CD14-positive monocyte (primary cell): ENCODE data around the gene PDGFB. TPM values are rescaled to one million over a fixed set of nuclear protein-coding genes. Genes with fewer than 3 reads are reported as not detected.

ENCODE experiments used
- DNase-seq, 3 donors: peaks; one replicate each; pipeline ENCODE4 v3.0.0-alpha.2; 2011 to 2022
- H2AFZ ChIP-seq: 2 replicates; pipeline ENCODE4 v1.6.0; 2012; ENCODE audit warnings: mild to moderate bottlenecking, low read depth, low read length, inconsistent platforms; ENCODE audit not compliant: insufficient read depth, poor library complexity, severe bottlenecking
- H3K27ac ChIP-seq, 2 donors: 1 replicate in 1 of 2; 2 replicates in 1 of 2; pipeline ENCODE4 v1.5.1; 2012 to 2013; ENCODE audit warnings: low read length in 2 of 2, control low read depth in 1 of 2, inconsistent platforms in 1 of 2, low read depth in 1 of 2, mild to moderate bottlenecking in 1 of 2
- H3K27me3 ChIP-seq, 2 donors: one replicate each; pipeline versions ENCODE4 v1.6.0 to v1.6.1; 2011 to 2013; ENCODE audit warnings: low read length in 2 of 2; ENCODE audit not compliant: control insufficient read depth in 2 of 2, insufficient read depth in 2 of 2
- H3K36me3 ChIP-seq, 2 donors: replicated peaks in 1 of 2; 1 replicate in 1 of 2; 2 replicates in 1 of 2; pipeline versions ENCODE4 v1.5.1 to v1.6.1; 2012 to 2013; ENCODE audit warnings: low read length in 2 of 2, control low read depth in 1 of 2, inconsistent platforms in 1 of 2, mild to moderate bottlenecking in 1 of 2; ENCODE audit not compliant: insufficient read depth in 2 of 2, control insufficient read depth in 1 of 2
- H3K4me1 ChIP-seq, 2 donors: 1 replicate in 1 of 2; 2 replicates in 1 of 2; pipeline versions ENCODE4 v1.5.1 to v1.6.1; 2012 to 2013; ENCODE audit warnings: low read length in 2 of 2, control low read depth in 1 of 2, inconsistent platforms in 1 of 2, mild to moderate bottlenecking in 1 of 2, moderate library complexity in 1 of 2; ENCODE audit not compliant: insufficient read depth in 2 of 2, control insufficient read depth in 1 of 2
- H3K4me2 ChIP-seq: replicated peaks from 2 replicates; pipeline ENCODE3; 2012; ENCODE audit warnings: low read length, moderate library complexity, mild to moderate bottlenecking; ENCODE audit not compliant: poor library complexity, severe bottlenecking; ENCODE audit errors: extremely low read depth
- H3K4me3 ChIP-seq, 3 experiments: fragments of 200-600 bp in 1 of 3; sonication (generic) in 1 of 3; replicated peaks in 1 of 3; 1 replicate in 2 of 3; 2 replicates in 1 of 3; pipeline ENCODE4 v1.5.1; 2011 to 2013; ENCODE audit warnings: low read length in 3 of 3, mild to moderate bottlenecking in 3 of 3, control low read depth in 2 of 3, low read depth in 2 of 3, inconsistent platforms in 1 of 3, moderate library complexity in 1 of 3
- H3K79me2 ChIP-seq: 2 replicates; pipeline ENCODE4 v1.6.0; 2012; ENCODE audit warnings: mild to moderate bottlenecking, control low read depth, inconsistent platforms, low read length, moderate library complexity; ENCODE audit not compliant: insufficient read depth
- H3K9ac ChIP-seq: 2 replicates; pipeline ENCODE4 v1.6.0; 2017; ENCODE audit warnings: low read length, mild to moderate bottlenecking; ENCODE audit not compliant: insufficient read depth, poor library complexity, severe bottlenecking
- H3K9me3 ChIP-seq, 2 donors: replicated peaks in 1 of 2; 1 replicate in 1 of 2; 2 replicates in 1 of 2; pipeline versions ENCODE4 v1.5.1 to v1.6.1; 2012 to 2013; ENCODE audit warnings: low read length in 2 of 2, control low read depth in 1 of 2; ENCODE audit not compliant: control insufficient read depth in 1 of 2, insufficient read depth in 1 of 2
- H4K20me1 ChIP-seq: 2 replicates; pipeline ENCODE4 v1.6.0; 2012; ENCODE audit warnings: mild to moderate bottlenecking, low read length, control low read depth, moderate library complexity; ENCODE audit not compliant: insufficient read depth
- H3K27ac Mint-ChIP-seq, 7 donors: one replicate each; pipeline ENCODE4 v1.8.0; 2020; ENCODE audit warnings: mild to moderate bottlenecking in 7 of 7, mixed read lengths in 7 of 7, moderate library complexity in 6 of 7, inconsistent platforms in 2 of 7
- H3K27me3 Mint-ChIP-seq, 3 donors: one replicate each; pipeline ENCODE4 v1.8.0; 2021 to 2022; ENCODE audit warnings: low read depth in 3 of 3, mild to moderate bottlenecking in 3 of 3, mixed read lengths in 3 of 3, moderate library complexity in 3 of 3, inconsistent platforms in 1 of 3
- H3K36me3 Mint-ChIP-seq, 2 donors: one replicate each; pipeline ENCODE4 v1.8.0; 2020; ENCODE audit warnings: mixed read lengths in 2 of 2, inconsistent platforms in 1 of 2, mild to moderate bottlenecking in 1 of 2
- H3K4me1 Mint-ChIP-seq: one replicate; pipeline ENCODE4 v1.8.0; 2020; ENCODE audit warnings: mild to moderate bottlenecking, mixed read lengths
- H3K4me3 Mint-ChIP-seq, 2 donors: one replicate each; pipeline ENCODE4 v1.8.0; 2020; ENCODE audit warnings: mild to moderate bottlenecking in 2 of 2, mixed read lengths in 2 of 2, moderate library complexity in 1 of 2
- H3K9me3 Mint-ChIP-seq, 7 donors: one replicate each; pipeline ENCODE4 v1.8.0; 2020 to 2022; ENCODE audit warnings: mixed read lengths in 7 of 7, mild to moderate bottlenecking in 6 of 7, moderate library complexity in 6 of 7, inconsistent platforms in 2 of 7
- WGBS: methylation state at CpG from one replicate; pipeline ENCODE4 v1.1.5; 2013; ENCODE audit warnings: missing lambda C conversion rate; ENCODE audit not compliant: insufficient coverage; 5-methylcytosine and 5-hydroxymethylcytosine counted together
- intact Hi-C, 2 donors: fragments of 100-400 bp; cut with micrococcal nuclease; formaldehyde crosslinking; loops; one replicate each; pipeline versions ENCODE4 v1.15.0 to v1.15.1; 2023
- polyA plus RNA-seq, 3 donors: library from polyadenylated mRNA; depleted of rRNA in 1 of 3; unstranded in 2 of 3; stranded (reverse) in 1 of 3; fragments of 300-500 nt in 2 of 3; fragments of >200 nt in 1 of 3; fragmentation: Illumina TruSeq in 2 of 3; gene quantifications; 1 replicate in 2 of 3; 2 replicates in 1 of 3; pipeline ENCODE4 v1.2.3, GENCODE V29; 2012 to 2021
- TF ChIP-seq, protein P1 (sequence below): fragments of 200-600 bp; IDR thresholded peaks from one replicate; pipeline ENCODE4 v1.8.0; 2022; ENCODE audit warnings: antibody characterized with exemption, mild to moderate bottlenecking

PDGFB gene
- polyA plus RNA-seq, 3 donors: 0.15 TPM; not detected in 2

- Mint-ChIP-seq H3K27ac (peak overlapping the region in 5 of 7 donors; percentile 14 to 77 (median 62)), H3K4me1 (peaks cover 48% of the 10 kb centered on the region), H3K4me3 (peak overlapping the region; percentile 70 to 91), H3K36me3 (peaks cover 16 to 19% of the 10 kb centered on the region in 2 donors), H3K27me3 (peaks cover 82 to 95% (median 89%) of the 10 kb centered on the region in 3 donors), H3K9me3 (peaks cover 0 to 30% (median 20%) of the 10 kb centered on the region in 7 donors)
- H3K27ac ChIP-seq: no peak overlapping the region
- no peaks in the 10 kb centered on the region for H3K36me3 ChIP-seq
- H3K9me3 ChIP-seq: peaks cover 0 to 33% of the 10 kb centered on the region in 2 donors
- H3K4me3 ChIP-seq: peak overlapping the region in 1 of 3 experiments; percentile 32
- intact Hi-C loops: no loop called here
- peak overlapping the region; percentile 51 for H3K4me2 ChIP-seq
- peak; percentile 35 to 72 (median 55) for DNase-seq
- H3K79me2 ChIP-seq: no peaks in the 10 kb centered on the region
- WGBS: 7% methylated on average over 13 of the region's 27 CpGs
- H3K27me3 ChIP-seq: peaks cover 65 to 90% of the 10 kb centered on the region in 2 donors
- no peaks in the 10 kb centered on the region for H4K20me1 ChIP-seq
- H2AFZ ChIP-seq: no peak overlapping the region
- TF ChIP-seq, protein P1, sequence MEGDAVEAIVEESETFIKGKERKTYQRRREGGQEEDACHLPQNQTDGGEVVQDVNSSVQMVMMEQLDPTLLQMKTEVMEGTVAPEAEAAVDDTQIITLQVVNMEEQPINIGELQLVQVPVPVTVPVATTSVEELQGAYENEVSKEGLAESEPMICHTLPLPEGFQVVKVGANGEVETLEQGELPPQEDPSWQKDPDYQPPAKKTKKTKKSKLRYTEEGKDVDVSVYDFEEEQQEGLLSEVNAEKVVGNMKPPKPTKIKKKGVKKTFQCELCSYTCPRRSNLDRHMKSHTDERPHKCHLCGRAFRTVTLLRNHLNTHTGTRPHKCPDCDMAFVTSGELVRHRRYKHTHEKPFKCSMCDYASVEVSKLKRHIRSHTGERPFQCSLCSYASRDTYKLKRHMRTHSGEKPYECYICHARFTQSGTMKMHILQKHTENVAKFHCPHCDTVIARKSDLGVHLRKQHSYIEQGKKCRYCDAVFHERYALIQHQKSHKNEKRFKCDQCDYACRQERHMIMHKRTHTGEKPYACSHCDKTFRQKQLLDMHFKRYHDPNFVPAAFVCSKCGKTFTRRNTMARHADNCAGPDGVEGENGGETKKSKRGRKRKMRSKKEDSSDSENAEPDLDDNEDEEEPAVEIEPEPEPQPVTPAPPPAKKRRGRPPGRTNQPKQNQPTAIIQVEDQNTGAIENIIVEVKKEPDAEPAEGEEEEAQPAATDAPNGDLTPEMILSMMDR: no peak
- no peak overlapping the region for H3K9ac ChIP-seq
- peaks cover 38 to 55% of the 10 kb centered on the region in 2 donors for H3K4me1 ChIP-seq
Observed at GRCh38 chr22:39240831-39241793, 3.7 kb downstream of the PDGFB start.

DNA sequence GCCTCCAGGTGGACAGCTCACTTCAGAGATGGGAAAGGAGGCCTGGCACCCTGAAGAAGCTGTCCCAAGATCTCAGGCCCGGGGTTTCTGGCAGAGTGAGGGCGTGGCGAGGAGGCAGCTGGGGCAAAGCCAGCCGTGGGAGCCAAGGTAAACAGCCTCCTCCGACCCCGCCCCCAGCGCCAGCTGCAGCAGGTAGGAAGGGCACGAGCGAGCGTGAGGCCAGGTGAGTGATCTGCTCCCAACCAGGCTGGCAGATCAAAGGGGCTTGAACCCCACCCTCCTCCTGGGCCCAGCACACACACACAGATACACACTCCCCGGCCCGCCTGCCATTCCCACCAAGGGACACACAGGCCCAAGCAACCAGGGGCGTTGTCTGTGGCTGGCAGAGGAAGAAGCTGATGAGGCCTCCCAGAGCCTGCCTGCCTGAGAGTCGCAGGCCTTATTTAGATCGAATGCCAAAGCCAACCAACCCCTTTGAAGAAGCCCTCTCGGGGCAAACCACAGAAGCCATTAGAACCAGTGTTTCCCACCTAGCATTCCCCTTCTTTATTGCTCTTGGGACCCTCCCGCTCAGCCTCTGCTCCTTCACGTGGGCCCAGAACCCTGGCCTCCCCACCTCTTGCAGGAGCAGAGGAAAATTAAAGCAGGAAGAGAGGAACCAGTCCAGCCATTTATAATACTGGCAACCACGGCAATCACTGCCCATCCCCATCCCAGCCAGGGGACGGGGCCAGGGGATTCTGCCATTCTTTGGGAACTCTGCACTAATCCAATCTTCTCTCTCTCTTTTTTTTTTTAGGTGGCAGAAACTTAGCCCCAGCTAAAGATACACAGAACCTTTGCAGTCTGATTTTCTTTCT lies 5.0 kb downstream of the PDGFB start:
- Mint-ChIP-seq H3K27me3 (peaks cover 82 to 95% (median 89%) of the 10 kb centered on the region in 3 donors), H3K27ac (peak overlapping the region in 1 of 7 donors; percentile 57), H3K36me3 (peaks cover 20 to 22% of the 10 kb centered on the region in 2 donors), H3K4me3 (peak overlapping the region in 1 of 2 donors; percentile 91), H3K4me1 (peaks cover 49% of the 10 kb centered on the region), H3K9me3 (peaks cover 0 to 32% (median 22%) of the 10 kb centered on the region in 7 donors)
- intact Hi-C loops: loop anchor here (1.0 to 5.0 kb wide), 3 partner anchors 13 to 73 kb away; no protein-coding TSS in a partner anchor
- Histone ChIP-seq H3K4me3 (no peak overlapping the region), H3K27me3 (peaks cover 68 to 90% of the 10 kb centered on the region in 2 donors), H3K4me2 (no peak overlapping the region), H3K4me1 (peaks cover 34 to 54% of the 10 kb centered on the region in 2 donors), H3K27ac (no peak overlapping the region), H2AFZ (no peak overlapping the region), H3K36me3 (no peaks in the 10 kb centered on the region), H3K9ac (no peak overlapping the region), H3K9me3 (peaks cover 0 to 31% of the 10 kb centered on the region in 2 donors), H3K79me2 (no peaks in the 10 kb centered on the region), H4K20me1 (no peaks in the 10 kb centered on the region)
- DNase-seq: no peak
- TF ChIP-seq, protein P1: no peak
- 48% methylated on average over 16 of the region's 20 CpGs for WGBS
